C4-2B (cell line): Measurements from ENCODE around the gene MOB1B.

ENCODE experiments used
- CTCF ChIP-seq: fragments of 450-650 bp; conservative IDR thresholded peaks from 2 replicates; pipeline ENCODE4 v1.5.1; 2017; ENCODE audit warnings: mild to moderate bottlenecking
- ZFX ChIP-seq: fragments of 450-650 bp; IDR thresholded peaks from 2 replicates; pipeline ENCODE4 v1.6.1; 2017

GRCh38 chr4:71027611-71028010, 125.4 kb downstream of the MOB1B start:
- TF ChIP-seq CTCF (no peak), ZFX (no peak)
